NT2/D1 (cell line): ENCODE data around the gene AMPH.

Source experiments
- DNase-seq: peaks from one replicate; pipeline ENCODE4 v3.0.0-alpha.2; 2011; ENCODE audit warnings: low read depth, low spot score
- H3K27me3 ChIP-seq: 2 replicates; pipeline ENCODE4 v1.6.0; 2011; ENCODE audit warnings: mild to moderate bottlenecking; ENCODE audit not compliant: insufficient read length, insufficient read depth
- H3K36me3 ChIP-seq: 2 replicates; pipeline ENCODE4 v1.6.1; 2011; ENCODE audit warnings: mild to moderate bottlenecking, low read length, mixed read lengths; ENCODE audit not compliant: insufficient read depth, insufficient read length
- H3K4me1 ChIP-seq: 2 replicates; pipeline ENCODE4 v1.5.1; 2011; ENCODE audit not compliant: insufficient read depth, insufficient read length
- H3K4me3 ChIP-seq: 2 replicates; pipeline ENCODE4 v1.5.1; 2011; ENCODE audit warnings: low read depth; ENCODE audit not compliant: insufficient read length
- H3K9ac ChIP-seq: 2 replicates; pipeline ENCODE4 v1.6.0; 2011; ENCODE audit warnings: low read depth; ENCODE audit not compliant: insufficient read length
- H3K9me3 ChIP-seq: 2 replicates; pipeline ENCODE4 v1.5.1; 2011; ENCODE audit warnings: mild to moderate bottlenecking, low read length; ENCODE audit not compliant: insufficient read depth
- SUZ12 ChIP-seq: IDR thresholded peaks from 2 replicates; pipeline ENCODE4 v1.6.1; 2011; ENCODE audit not compliant: insufficient read length, insufficient read depth; ENCODE audit errors: extremely low read depth
- YY1 ChIP-seq: IDR thresholded peaks from 2 replicates; pipeline ENCODE4 v1.6.1; 2011; ENCODE audit not compliant: insufficient read length, insufficient read depth
- ZNF274 ChIP-seq: IDR thresholded peaks from 2 replicates; pipeline ENCODE4 v1.6.1; 2011; ENCODE audit warnings: mild to moderate bottlenecking, low read depth, low read length

AMPH gene

DNA sequence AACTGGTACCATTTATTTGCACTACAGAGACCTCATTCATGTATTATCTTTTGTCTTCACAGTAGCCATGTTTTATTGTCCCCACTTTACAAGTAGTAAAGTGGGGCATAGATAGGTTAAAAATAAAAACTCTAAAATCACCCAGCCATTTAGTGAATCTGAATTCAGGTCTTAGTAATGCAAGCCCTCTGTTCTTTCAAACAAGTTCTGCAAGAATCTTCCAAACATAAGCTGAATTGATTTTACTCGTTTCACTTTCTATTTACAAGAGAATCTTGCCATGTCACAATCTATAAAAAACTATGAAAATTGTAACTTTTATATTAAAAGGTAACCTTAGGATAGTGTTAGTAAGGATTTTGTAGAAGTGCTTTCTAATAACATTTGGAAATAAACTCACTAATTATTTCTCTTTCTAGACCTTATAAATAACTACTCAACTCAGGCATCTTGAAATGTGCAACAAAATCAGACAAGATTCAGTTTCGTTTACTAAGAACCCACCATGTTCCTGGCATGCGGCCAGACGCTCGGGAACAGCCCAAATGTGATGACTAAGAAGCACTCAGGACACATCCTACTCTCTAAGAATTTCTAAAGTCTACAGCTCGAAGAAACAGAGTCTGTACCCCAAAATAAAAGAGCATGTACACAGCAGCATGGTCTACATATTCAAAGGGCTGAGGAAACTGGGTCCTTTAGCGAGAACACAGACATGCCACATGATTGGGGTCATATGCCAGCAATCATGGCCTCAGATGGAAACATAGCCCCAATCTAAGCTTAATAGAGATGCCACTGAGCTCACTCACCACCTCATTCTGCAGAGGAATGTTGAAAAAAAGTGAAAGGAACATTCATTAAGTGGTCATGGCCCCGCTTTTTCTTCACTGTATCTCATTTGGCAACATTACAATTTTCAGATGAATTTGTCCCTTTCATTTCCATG is 167.6 kb downstream of the AMPH start:
- no peak for TF ChIP-seq ZNF274
- no peak for TF ChIP-seq SUZ12
- TF ChIP-seq YY1, result no peak
- H3K36me3 ChIP-seq, result no peaks in the 10 kb centered on the region
- no peaks in the 10 kb centered on the region for H3K4me1 ChIP-seq
- H3K9me3 ChIP-seq, result no peaks in the 10 kb centered on the region
- no peaks in the 10 kb centered on the region for H3K27me3 ChIP-seq
- DNase-seq, result no peak
- no peak overlapping the region for H3K9ac ChIP-seq
- no peak overlapping the region for H3K4me3 ChIP-seq

DNA sequence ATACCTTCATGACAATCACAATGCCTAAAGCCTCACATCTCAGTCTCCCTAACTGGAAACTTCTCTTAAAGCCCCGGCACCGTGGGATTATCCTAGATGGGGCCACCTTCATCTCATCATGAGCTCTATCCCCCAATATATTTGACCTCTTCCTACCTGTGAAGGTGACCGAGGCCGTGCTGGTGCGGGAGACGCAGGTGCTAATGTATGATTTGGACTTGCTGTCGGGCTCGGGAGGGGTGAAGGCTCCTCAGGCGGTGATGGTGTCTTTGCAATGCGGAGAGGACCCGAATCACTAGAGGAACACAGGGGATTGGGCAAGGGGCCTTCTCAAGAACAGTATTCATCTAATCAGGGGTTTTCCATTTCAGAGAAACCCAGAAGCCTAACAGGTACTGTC is 168.4 kb downstream of the AMPH start:
- no peak for DNase-seq
- no peak for TF ChIP-seq ZNF274
- no peak for TF ChIP-seq YY1
- TF ChIP-seq SUZ12, result no peak
- Histone ChIP-seq H3K4me3 (no peak overlapping the region), H3K36me3 (no peaks in the 10 kb centered on the region), H3K4me1 (no peaks in the 10 kb centered on the region), H3K9me3 (no peaks in the 10 kb centered on the region), H3K9ac (no peak overlapping the region), H3K27me3 (no peaks in the 10 kb centered on the region)

DNA sequence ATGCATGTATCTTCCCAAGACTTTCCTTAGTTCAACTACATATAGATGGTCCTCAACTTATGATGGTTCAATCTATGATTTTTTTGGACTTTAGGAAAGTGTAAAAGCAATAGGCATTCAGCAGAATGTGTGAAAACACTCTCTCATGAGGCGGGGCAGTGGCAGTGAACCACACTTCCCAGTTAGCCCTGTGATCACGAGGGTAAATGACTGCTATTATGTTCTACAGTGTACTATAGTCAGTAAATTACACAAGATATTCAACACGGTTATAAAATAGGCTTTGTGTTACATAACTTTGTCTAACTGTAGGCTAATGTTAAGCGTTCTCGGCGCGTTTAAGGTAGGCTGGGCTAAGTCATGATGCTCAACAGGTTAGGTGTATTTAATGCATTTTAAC is 169.3 kb downstream of the AMPH start:
- Histone ChIP-seq H3K27me3 (no peaks in the 10 kb centered on the region), H3K9ac (no peak overlapping the region), H3K4me3 (no peak overlapping the region), H3K9me3 (no peaks in the 10 kb centered on the region), H3K4me1 (no peaks in the 10 kb centered on the region), H3K36me3 (no peaks in the 10 kb centered on the region)
- DNase-seq, result no peak
- no peak for TF ChIP-seq SUZ12

DNA sequence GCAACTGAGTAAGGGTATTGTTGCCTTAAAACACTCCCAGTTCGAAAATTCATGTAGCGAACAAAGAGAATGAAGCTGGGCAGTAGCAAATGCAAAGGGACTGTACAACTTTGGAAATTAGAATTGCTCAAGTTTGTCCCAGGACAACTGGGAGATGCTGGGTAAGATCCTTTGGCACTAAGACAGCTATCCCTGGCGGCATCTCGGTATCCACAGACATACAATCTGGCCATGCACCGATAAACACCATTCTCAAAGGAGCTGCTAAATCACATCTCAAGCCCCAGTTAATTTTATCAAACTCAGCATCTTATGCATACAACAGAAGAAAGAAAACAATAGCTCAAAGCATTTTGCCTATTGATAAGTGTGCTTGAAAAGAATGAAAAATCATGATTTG is 177.3 kb downstream of the AMPH start:
- no peak for DNase-seq
- no peak for TF ChIP-seq YY1
- TF ChIP-seq SUZ12, result no peak
- TF ChIP-seq ZNF274, result no peak
- Histone ChIP-seq H3K27me3 (no peaks in the 10 kb centered on the region), H3K36me3 (no peaks in the 10 kb centered on the region), H3K9me3 (no peaks in the 10 kb centered on the region), H3K4me1 (peaks cover 2% of the 10 kb centered on the region), H3K9ac (no peak overlapping the region), H3K4me3 (no peak overlapping the region)

DNA sequence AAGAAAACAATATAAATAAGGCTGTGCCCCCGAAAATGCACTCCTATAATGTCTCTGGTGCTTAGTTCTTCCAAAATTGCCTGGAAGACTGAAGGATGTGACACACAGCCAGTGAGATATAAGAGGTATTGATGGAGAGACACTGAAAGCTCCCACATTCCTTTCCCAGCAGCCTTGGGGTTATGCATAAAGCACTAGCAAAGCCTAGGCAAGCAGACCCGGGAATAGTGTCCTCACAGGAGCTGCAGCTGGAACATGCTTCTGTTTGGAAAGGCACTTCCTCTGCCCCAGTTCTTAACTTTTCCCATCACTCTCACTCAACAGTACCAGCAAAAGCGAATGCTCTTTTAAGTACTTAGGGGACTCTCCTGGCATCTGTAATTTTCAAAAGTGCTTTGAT is 178.0 kb downstream of the AMPH start:
- no peak overlapping the region for H3K9ac ChIP-seq
- no peak overlapping the region for H3K4me3 ChIP-seq
- no peaks in the 10 kb centered on the region for H3K36me3 ChIP-seq
- H3K9me3 ChIP-seq, result no peaks in the 10 kb centered on the region
- no peak for TF ChIP-seq YY1
- no peak for TF ChIP-seq ZNF274
- no peak for TF ChIP-seq SUZ12
- H3K4me1 ChIP-seq, result peaks cover 2% of the 10 kb centered on the region
- no peaks in the 10 kb centered on the region for H3K27me3 ChIP-seq
- peak; percentile 23 for DNase-seq

DNA sequence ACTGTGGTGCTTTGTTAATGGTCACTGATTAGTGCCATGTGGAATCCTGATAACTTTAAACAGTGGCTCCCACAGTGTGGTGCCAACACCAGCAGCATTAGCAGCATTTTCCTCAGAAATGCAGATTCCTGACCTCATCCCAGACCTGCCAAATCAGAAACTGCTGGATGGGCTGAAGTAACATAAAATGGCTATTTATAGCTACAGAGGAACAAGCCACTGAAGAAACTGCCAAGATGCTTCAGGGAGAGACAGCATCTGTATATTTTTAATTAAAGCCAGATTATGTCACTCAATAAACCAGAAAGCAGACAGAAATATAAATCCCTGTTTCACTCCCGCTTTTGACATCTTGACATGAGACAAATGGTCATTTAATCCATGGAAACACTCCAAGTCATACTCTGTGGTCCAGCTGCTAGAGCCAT is 178.5 kb downstream of the AMPH start:
- Histone ChIP-seq H3K9me3 (no peaks in the 10 kb centered on the region), H3K4me1 (peaks cover 2% of the 10 kb centered on the region), H3K9ac (no peak overlapping the region), H3K36me3 (no peaks in the 10 kb centered on the region), H3K4me3 (no peak overlapping the region), H3K27me3 (no peaks in the 10 kb centered on the region)
- DNase-seq, result no peak
- TF ChIP-seq YY1 (no peak), SUZ12 (no peak), ZNF274 (no peak)

DNA sequence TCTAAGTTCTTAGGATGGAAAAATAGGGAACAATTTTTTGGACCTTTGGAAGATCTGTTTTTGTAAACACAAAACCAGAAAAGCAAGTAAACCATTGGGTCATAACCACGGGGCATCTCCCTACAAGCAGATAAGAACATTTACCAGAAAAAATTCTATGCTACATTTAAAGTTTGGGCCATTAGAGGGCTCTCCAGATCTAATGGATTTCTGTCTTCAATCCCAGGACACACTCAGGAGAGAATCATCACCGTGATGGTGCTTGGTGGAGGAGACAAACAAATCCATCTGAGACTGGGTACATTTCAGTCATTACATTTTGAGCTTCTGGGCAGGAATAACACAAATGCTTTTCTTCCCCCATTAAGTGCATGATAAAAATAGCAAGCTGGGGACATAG is 179.3 kb downstream of the AMPH start:
- Histone ChIP-seq H3K9me3 (no peaks in the 10 kb centered on the region), H3K4me3 (no peak overlapping the region), H3K4me1 (peaks cover 2% of the 10 kb centered on the region), H3K27me3 (no peaks in the 10 kb centered on the region), H3K36me3 (no peaks in the 10 kb centered on the region), H3K9ac (no peak overlapping the region)
- peak; percentile 27 for DNase-seq
- TF ChIP-seq SUZ12 (no peak), ZNF274 (no peak), YY1 (no peak)

DNA sequence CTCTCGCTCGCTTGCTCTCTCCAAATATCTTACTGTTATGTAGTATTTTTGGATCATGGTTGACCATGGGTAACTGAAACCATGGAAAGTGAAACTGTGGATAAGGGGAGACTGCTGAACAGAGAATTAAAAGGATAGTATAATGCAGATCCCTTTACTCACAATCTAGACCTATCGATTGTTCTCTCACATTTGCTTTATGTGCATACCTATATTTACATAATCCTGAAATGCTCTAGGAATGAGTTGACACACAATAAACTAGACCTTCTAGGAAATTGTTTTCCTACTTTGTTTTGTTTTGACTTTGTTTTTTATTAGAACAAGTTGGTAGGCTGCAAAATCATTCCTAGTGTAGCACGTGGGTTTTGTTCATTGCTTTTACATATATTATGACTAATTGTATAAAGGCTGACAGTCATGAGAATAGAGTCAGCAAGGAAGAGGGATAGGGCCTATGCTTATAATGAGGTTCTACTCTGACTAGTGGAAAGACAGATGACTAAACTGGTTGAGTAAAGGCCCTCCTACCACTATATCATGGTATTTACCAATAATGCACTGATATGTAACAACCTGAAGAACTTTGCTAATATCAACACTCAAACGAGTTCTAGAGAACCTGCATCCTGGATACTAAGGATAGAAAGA is 182.5 kb downstream of the AMPH start:
- no peak for DNase-seq
- no peak overlapping the region for H3K9ac ChIP-seq
- H3K9me3 ChIP-seq, result no peaks in the 10 kb centered on the region
- no peak overlapping the region for H3K4me3 ChIP-seq
- peaks cover 2% of the 10 kb centered on the region for H3K4me1 ChIP-seq
- TF ChIP-seq YY1 (no peak), ZNF274 (no peak), SUZ12 (no peak)
- no peaks in the 10 kb centered on the region for H3K36me3 ChIP-seq
- no peaks in the 10 kb centered on the region for H3K27me3 ChIP-seq
